Fibroblast of pulmonary artery (primary cell): Measurements from ENCODE around the gene EIF4E2.

ENCODE experiments used
- DNase-seq: peaks from one replicate; pipeline ENCODE4 v3.0.0-alpha.2; 2010; ENCODE audit warnings: low read depth
- H3K4me3 ChIP-seq: replicated peaks from 2 replicates; pipeline ENCODE4 v1.5.1; 2011; ENCODE audit warnings: low read depth, mild to moderate bottlenecking, control low read depth, low read length, moderate library complexity
- CTCF ChIP-seq: IDR thresholded peaks from 2 replicates; pipeline ENCODE4 v1.5.1; 2011; ENCODE audit warnings: mild to moderate bottlenecking, control low read depth, low read length, inconsistent platforms; ENCODE audit errors: missing control alignments

Gene EIF4E2

GRCh38 chr2:232576995-232577394 is 26.5 kb downstream of the EIF4E2 start:
- no peak for TF ChIP-seq CTCF
- no peak overlapping the region for H3K4me3 ChIP-seq
- peak; percentile 23 for DNase-seq

- H3K4me3 ChIP-seq, result no peak overlapping the region
- DNase-seq, result no peak
- no peak for TF ChIP-seq CTCF
Observed at GRCh38 chr2:232577841-232578240, 27.4 kb downstream of the EIF4E2 start.

GRCh38 chr2:232578626-232579025 is 28.1 kb downstream of the EIF4E2 start:
- DNase-seq, result no peak
- no peak for TF ChIP-seq CTCF

GRCh38 chr2:232580648-232580981 is 30.1 kb downstream of the EIF4E2 start:
- TF ChIP-seq CTCF, result no peak
- no peak for DNase-seq
- H3K4me3 ChIP-seq, result no peak overlapping the region

More at GRCh38 chr2:232578626-232579025, 28.1 kb downstream of the EIF4E2 start:
- H3K4me3 ChIP-seq, result no peak overlapping the region

GRCh38 chr2:232581725-232582124 is 31.2 kb downstream of the EIF4E2 start:
- no peak for DNase-seq
- no peak overlapping the region for H3K4me3 ChIP-seq
- no peak for TF ChIP-seq CTCF

- no peak for DNase-seq
- TF ChIP-seq CTCF, result no peak
- no peak overlapping the region for H3K4me3 ChIP-seq
Observed at GRCh38 chr2:232584238-232584637, 33.7 kb downstream of the EIF4E2 start.

- no peak for TF ChIP-seq CTCF
- DNase-seq, result no peak
- no peak overlapping the region for H3K4me3 ChIP-seq
Observed at GRCh38 chr2:232586943-232587505, 36.5 kb downstream of the EIF4E2 start.
